HEK293 (cell line): ENCODE data around the gene RASA1.
A peak's percentile ranks its signal among the peaks of the same experiment; 100 is the strongest.

Source experiments
- CTCF ChIA-PET: fragments of 350-600 bp; formaldehyde crosslinking; extraction: SDS; loops from one replicate; lab custom pipeline; 2021; ENCODE audit warnings: antibody characterized with exemption; lab: Yijun Ruan, JAX
- POLR2A ChIA-PET: fragments of 300-600 bp; formaldehyde crosslinking; extraction: SDS; loops from one replicate; lab custom pipeline; 2020; ENCODE audit warnings: antibody characterized with exemption, inconsistent platforms; lab: Yijun Ruan, JAX
- H3K27ac ChIP-seq: fragments of 200-500 bp; sonication (Bioruptor generic); 2 replicates; pipeline ENCODE4 v1.5.1; 2014; ENCODE audit warnings: low read depth, low read length, control low read depth, inconsistent platforms; ENCODE audit errors: extremely low read depth
- H3K36me3 ChIP-seq, 2 experiments: fragments of 200-500 bp in 1 of 2; sonication (Bioruptor generic) in 1 of 2; 1 replicate in 1 of 2; 2 replicates in 1 of 2; pipeline ENCODE4 v1.5.1; 2014 to 2017; ENCODE audit warnings: inconsistent platforms in 2 of 2, low read length in 2 of 2; ENCODE audit not compliant: control insufficient read depth in 2 of 2, insufficient read depth in 1 of 2
- H3K4me1 ChIP-seq: fragments of 200-500 bp; sonication (Bioruptor generic); 2 replicates; pipeline ENCODE4 v1.5.1; 2014; ENCODE audit warnings: mild to moderate bottlenecking, low read length, inconsistent platforms; ENCODE audit not compliant: control insufficient read depth, insufficient read depth
- H3K4me3 ChIP-seq: 2 replicates; pipeline ENCODE4 v1.5.1; 2011; ENCODE audit warnings: low read depth, mild to moderate bottlenecking, control low read depth, low read length, moderate library complexity
- H3K9me3 ChIP-seq: fragments of 200-500 bp; sonication (Bioruptor generic); 2 replicates; pipeline ENCODE4 v1.5.1; 2014; ENCODE audit warnings: low read depth, low read length, inconsistent platforms; ENCODE audit not compliant: control insufficient read depth, insufficient read depth
- BCL11A ChIP-seq: fragments of 450-650 bp; formaldehyde crosslinking; IDR thresholded peaks from 2 replicates; pipeline ENCODE4 v1.5.1; 2016; ENCODE audit warnings: low read depth, missing biosample characterization, missing genetic modification characterization
- HIC1 ChIP-seq: fragments of 450-650 bp; formaldehyde crosslinking; IDR thresholded peaks from 2 replicates; pipeline ENCODE4 v1.5.1; 2016; ENCODE audit warnings: missing biosample characterization, missing genetic modification characterization
- KLF16 ChIP-seq: fragments of 450-650 bp; formaldehyde crosslinking; IDR thresholded peaks from 2 replicates; pipeline ENCODE4 v1.5.1; 2017; ENCODE audit warnings: missing biosample characterization, missing genetic modification characterization
- OVOL3 ChIP-seq: fragments of 450-650 bp; formaldehyde crosslinking; IDR thresholded peaks from 2 replicates; pipeline ENCODE4 v1.5.1; 2016; ENCODE audit warnings: missing biosample characterization, missing genetic modification characterization
- PATZ1 ChIP-seq: fragments of 450-650 bp; formaldehyde crosslinking; IDR thresholded peaks from 2 replicates; pipeline ENCODE4 v1.5.1; 2016; ENCODE audit warnings: missing biosample characterization, missing genetic modification characterization
- ZBTB10 ChIP-seq: fragments of 450-650 bp; formaldehyde crosslinking; IDR thresholded peaks from 2 replicates; pipeline ENCODE4 v1.5.1; 2016; ENCODE audit warnings: missing biosample characterization, missing genetic modification characterization
- ZBTB17 ChIP-seq: fragments of 450-650 bp; formaldehyde crosslinking; IDR thresholded peaks from 2 replicates; pipeline ENCODE4 v1.5.1; 2016; ENCODE audit warnings: missing biosample characterization, missing genetic modification characterization
- ZBTB21 ChIP-seq: fragments of 450-650 bp; formaldehyde crosslinking; IDR thresholded peaks from 2 replicates; pipeline ENCODE4 v1.5.1; 2017; ENCODE audit warnings: missing biosample characterization, missing genetic modification characterization
- ZBTB8A ChIP-seq: fragments of 450-650 bp; formaldehyde crosslinking; IDR thresholded peaks from 2 replicates; pipeline ENCODE4 v1.5.1; 2016; ENCODE audit warnings: missing biosample characterization, missing genetic modification characterization
- ZNF202 ChIP-seq: fragments of 450-650 bp; formaldehyde crosslinking; IDR thresholded peaks from 2 replicates; pipeline ENCODE4 v1.5.1; 2016; ENCODE audit warnings: missing biosample characterization, missing genetic modification characterization, borderline replicate concordance
- ZNF324 ChIP-seq: fragments of 450-650 bp; formaldehyde crosslinking; IDR thresholded peaks from 2 replicates; pipeline ENCODE4 v1.5.1; 2016; ENCODE audit warnings: missing biosample characterization, missing genetic modification characterization
- ZNF398 ChIP-seq: fragments of 450-650 bp; formaldehyde crosslinking; IDR thresholded peaks from 2 replicates; pipeline ENCODE4 v1.5.1; 2017; ENCODE audit warnings: missing biosample characterization, missing genetic modification characterization
- ZNF560 ChIP-seq: fragments of 450-650 bp; formaldehyde crosslinking; IDR thresholded peaks from 2 replicates; pipeline ENCODE4 v1.5.1; 2017; ENCODE audit warnings: missing biosample characterization, missing genetic modification characterization, borderline replicate concordance
- ZNF639 ChIP-seq: fragments of 450-650 bp; formaldehyde crosslinking; IDR thresholded peaks from 2 replicates; pipeline ENCODE4 v1.5.1; 2016; ENCODE audit warnings: missing biosample characterization, missing genetic modification characterization
- ZNF645 ChIP-seq: fragments of 450-650 bp; formaldehyde crosslinking; IDR thresholded peaks from 2 replicates; pipeline ENCODE4; 2016; ENCODE audit warnings: missing biosample characterization, missing genetic modification characterization
- ZNF677 ChIP-seq: fragments of 450-650 bp; IDR thresholded peaks from 2 replicates; pipeline ENCODE4 v1.5.0; 2018; ENCODE audit warnings: missing biosample characterization, mild to moderate bottlenecking, missing genetic modification characterization, moderate library complexity
- ZNF704 ChIP-seq: fragments of 450-650 bp; formaldehyde crosslinking; IDR thresholded peaks from 2 replicates; pipeline ENCODE4 v1.5.1; 2016; ENCODE audit warnings: missing biosample characterization, missing genetic modification characterization
- ZNF747 ChIP-seq: fragments of 450-650 bp; formaldehyde crosslinking; IDR thresholded peaks from 2 replicates; pipeline ENCODE4 v1.5.1; 2016; ENCODE audit warnings: missing biosample characterization, missing genetic modification characterization
- ZNF792 ChIP-seq: fragments of 450-650 bp; formaldehyde crosslinking; IDR thresholded peaks from 2 replicates; pipeline ENCODE4 v1.5.1; 2016; ENCODE audit warnings: missing biosample characterization, missing genetic modification characterization
- ZNF830 ChIP-seq: fragments of 450-650 bp; IDR thresholded peaks from 2 replicates; pipeline ENCODE4 v1.5.0; 2018; ENCODE audit warnings: missing biosample characterization, missing genetic modification characterization, low read depth, mild to moderate bottlenecking, moderate library complexity
- ZSCAN18 ChIP-seq: fragments of 450-650 bp; formaldehyde crosslinking; IDR thresholded peaks from 2 replicates; pipeline ENCODE4 v1.5.1; 2016; ENCODE audit warnings: missing biosample characterization, missing genetic modification characterization

Gene RASA1

GRCh38 chr5:87267574-87268125 lies at the start of gene RASA1 (continued):
- TF ChIP-seq ZNF639 (tag by site-specific recombination) (no peak), HIC1 (tag by site-specific recombination) (no peak), ZSCAN18 (tag by site-specific recombination) (no peak), PATZ1 (peak; percentile 93), ZBTB17 (peak; percentile 63), BCL11A (no peak), ZBTB21 (no peak), KLF16 (no peak)

GRCh38 chr5:87229780-87230179 lies 37.9 kb upstream of the RASA1 start:
- H3K4me3 ChIP-seq = no peak overlapping the region
- no peak overlapping the region for H3K27ac ChIP-seq
- no peaks in the 10 kb centered on the region for H3K36me3 ChIP-seq
- POLR2A ChIA-PET = no interaction called here
- no peaks in the 10 kb centered on the region for H3K9me3 ChIP-seq
- TF ChIP-seq ZNF324 (no peak), ZNF202 (tag by site-specific recombination) (no peak), OVOL3 (no peak), ZNF645 (tag by site-specific recombination) (no peak), ZNF677 (tag by site-specific recombination) (no peak), ZNF704 (tag by site-specific recombination) (no peak), ZBTB10 (no peak), ZNF398 (tag by site-specific recombination) (no peak), ZNF830 (no peak), ZNF560 (no peak), ZNF792 (no peak), ZNF747 (tag by site-specific recombination) (no peak), ZBTB8A (no peak)
- CTCF ChIA-PET = no interaction called here
- H3K4me1 ChIP-seq = no peaks in the 10 kb centered on the region
